ENCODE data around the gene PADI1. TPM values are rescaled to one million over a fixed set of nuclear protein-coding genes. Genes with fewer than 3 reads are reported as not detected.

Gene PADI1
- total RNA-seq, 1 experiment from 2014 or later = 0.37 TPM

DNA sequence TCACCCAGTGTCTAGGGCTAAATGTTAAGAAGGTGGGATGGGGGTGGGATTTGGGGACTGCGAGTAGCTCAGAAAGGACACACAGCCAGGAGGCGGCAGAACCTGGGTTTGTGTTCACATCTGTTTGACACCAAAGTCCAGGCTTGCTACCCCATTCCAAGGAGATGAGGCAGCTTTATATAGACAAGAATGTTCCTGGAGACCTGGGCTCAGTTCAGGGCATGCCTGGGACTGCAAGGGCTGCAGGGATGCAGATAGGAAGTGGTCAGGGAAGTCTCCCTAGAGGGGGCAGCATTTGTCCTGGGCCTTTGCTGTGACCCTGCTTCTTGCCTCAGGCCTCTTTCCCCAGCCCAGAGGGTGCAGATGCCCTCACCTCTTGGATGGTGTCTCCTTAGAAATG lies 60.2 kb downstream of the PADI1 start:
- no peak overlapping the region for H3K4me3 ChIP-seq (replicated peaks in 1 of 2; ENCODE audit: low read depth in 1 of 2, low read length in 2 of 2)
- peaks cover 0 to under 1% of the 10 kb centered on the region in 2 experiments; a peak in 2 of 4 replicates for H3K4me1 ChIP-seq (ENCODE audit: control insufficient read depth in 1 of 2, insufficient read depth in 2 of 2, low read length in 2 of 2)
- H3K27me3 ChIP-seq (ENCODE audit: insufficient read depth, low read length) = no peaks in the 10 kb centered on the region
- no peak overlapping the region for H3K27ac ChIP-seq (ENCODE audit: low read depth, low read length)
- H2AFZ ChIP-seq (ENCODE audit: low read depth, low read length, poor library complexity, severe bottlenecking) = no peak overlapping the region
- no peak for DNase-seq (ENCODE audit: low read depth, low spot score)
- no peak for TF ChIP-seq ZFX (IDR thresholded peaks at IDR 0.05)
- TF ChIP-seq SP1 (IDR thresholded peaks at IDR 0.05; ENCODE audit: low read depth) = no peak
- TF ChIP-seq, protein P1, sequence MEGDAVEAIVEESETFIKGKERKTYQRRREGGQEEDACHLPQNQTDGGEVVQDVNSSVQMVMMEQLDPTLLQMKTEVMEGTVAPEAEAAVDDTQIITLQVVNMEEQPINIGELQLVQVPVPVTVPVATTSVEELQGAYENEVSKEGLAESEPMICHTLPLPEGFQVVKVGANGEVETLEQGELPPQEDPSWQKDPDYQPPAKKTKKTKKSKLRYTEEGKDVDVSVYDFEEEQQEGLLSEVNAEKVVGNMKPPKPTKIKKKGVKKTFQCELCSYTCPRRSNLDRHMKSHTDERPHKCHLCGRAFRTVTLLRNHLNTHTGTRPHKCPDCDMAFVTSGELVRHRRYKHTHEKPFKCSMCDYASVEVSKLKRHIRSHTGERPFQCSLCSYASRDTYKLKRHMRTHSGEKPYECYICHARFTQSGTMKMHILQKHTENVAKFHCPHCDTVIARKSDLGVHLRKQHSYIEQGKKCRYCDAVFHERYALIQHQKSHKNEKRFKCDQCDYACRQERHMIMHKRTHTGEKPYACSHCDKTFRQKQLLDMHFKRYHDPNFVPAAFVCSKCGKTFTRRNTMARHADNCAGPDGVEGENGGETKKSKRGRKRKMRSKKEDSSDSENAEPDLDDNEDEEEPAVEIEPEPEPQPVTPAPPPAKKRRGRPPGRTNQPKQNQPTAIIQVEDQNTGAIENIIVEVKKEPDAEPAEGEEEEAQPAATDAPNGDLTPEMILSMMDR (IDR thresholded peaks at IDR 0.05 in 2 of 3, conservative IDR thresholded peaks at IDR 0.05 in 1 of 3; ENCODE audit: borderline replicate concordance in 1 of 3, insufficient read depth in 1 of 3, low read depth in 2 of 3, low read length in 2 of 3) = no peak
- TF ChIP-seq, protein P2, sequence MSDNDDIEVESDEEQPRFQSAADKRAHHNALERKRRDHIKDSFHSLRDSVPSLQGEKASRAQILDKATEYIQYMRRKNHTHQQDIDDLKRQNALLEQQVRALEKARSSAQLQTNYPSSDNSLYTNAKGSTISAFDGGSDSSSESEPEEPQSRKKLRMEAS (IDR thresholded peaks at IDR 0.05) = no peak
- ChIA-PET RAD21 (ENCODE audit: low non-redundant PET in 1 of 2, low total read pairs in 2 of 2, uncharacterized antibody in 2 of 2, unreplicated experiment in 2 of 2) (no interaction called here), CTCF (no interaction called here), POLR2A (no interaction called here)
- H3K4me2 ChIP-seq (ENCODE audit: low read length) = no peak overlapping the region
- no peak overlapping the region for H3K9ac ChIP-seq (ENCODE audit: low read length)
- H3K36me3 ChIP-seq (ENCODE audit: control insufficient read depth in 1 of 2, insufficient read depth in 2 of 2, low read length in 2 of 2) = no peaks in the 10 kb centered on the region
- intact Hi-C loops (cut with micrococcal nuclease) = no loop called here
- BruUV-seq (replicated peaks) = no TSS peak
- H3K79me2 ChIP-seq (ENCODE audit: insufficient read depth, low read length) = no peaks in the 10 kb centered on the region
- H4K20me1 ChIP-seq (ENCODE audit: insufficient read depth) = no peaks in the 10 kb centered on the region
- ATAC-seq = peak; percentile 69
- H3K9me3 ChIP-seq (ENCODE audit: control insufficient read depth in 1 of 2, insufficient read depth in 1 of 2, low read depth in 1 of 2, low read length in 2 of 2) = no peaks in the 10 kb centered on the region
- H3K9me2 ChIP-seq (ENCODE audit: insufficient read depth) = no peaks in the 10 kb centered on the region

DNA sequence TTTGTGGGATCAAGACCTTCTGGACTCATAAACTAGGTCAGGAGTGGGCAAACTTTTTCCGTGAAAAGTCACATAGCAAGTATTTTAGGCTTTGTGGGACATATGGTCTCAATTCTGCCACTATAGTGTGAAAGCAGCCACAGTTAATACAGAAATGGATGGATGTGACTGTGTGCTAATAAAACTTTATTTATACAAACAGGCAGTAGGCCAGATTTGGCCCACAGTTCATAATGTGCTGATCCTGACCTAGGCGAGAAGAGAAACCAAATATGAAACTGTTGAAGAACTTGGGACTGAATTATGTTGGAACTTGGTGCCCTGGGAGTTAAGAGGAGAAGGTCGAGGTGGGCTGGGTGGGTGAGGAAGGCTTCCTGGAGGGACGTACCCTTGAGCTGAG lies 61.0 kb downstream of the PADI1 start:
- intact Hi-C loops (cut with micrococcal nuclease) = no loop called here
- POLR2A ChIA-PET = no interaction called here
- no peaks in the 10 kb centered on the region for H3K79me2 ChIP-seq (ENCODE audit: insufficient read depth, low read length)
- no peaks in the 10 kb centered on the region for H3K27me3 ChIP-seq (ENCODE audit: insufficient read depth, low read length)
- no peaks in the 10 kb centered on the region for H3K9me2 ChIP-seq (ENCODE audit: insufficient read depth)
- H2AFZ ChIP-seq (ENCODE audit: low read depth, low read length, poor library complexity, severe bottlenecking) = no peak overlapping the region
- H3K36me3 ChIP-seq (ENCODE audit: control insufficient read depth in 1 of 2, insufficient read depth in 2 of 2, low read length in 2 of 2) = no peaks in the 10 kb centered on the region
- H3K9me3 ChIP-seq (ENCODE audit: control insufficient read depth in 1 of 2, insufficient read depth in 1 of 2, low read depth in 1 of 2, low read length in 2 of 2) = no peaks in the 10 kb centered on the region
- no peak for DNase-seq (ENCODE audit: low read depth, low spot score)
- no peak for TF ChIP-seq RAD21 (IDR thresholded peaks at IDR 0.05; ENCODE audit: low read depth)
- TF ChIP-seq FOSL1 (IDR thresholded peaks at IDR 0.05; ENCODE audit: low read depth) = no peak
- TF ChIP-seq ELF1 (IDR thresholded peaks at IDR 0.05; ENCODE audit: borderline replicate concordance, low read depth) = no peak
- no peak for TF ChIP-seq POLR2AphosphoS5 (IDR thresholded peaks at IDR 0.05; ENCODE audit: low read depth, low read length)
- no peak for TF ChIP-seq SRF (IDR thresholded peaks at IDR 0.05; ENCODE audit: low read depth)
- TF ChIP-seq EGR1 (IDR thresholded peaks at IDR 0.05; ENCODE audit: low read depth) = no peak
- TF ChIP-seq, protein P3, sequence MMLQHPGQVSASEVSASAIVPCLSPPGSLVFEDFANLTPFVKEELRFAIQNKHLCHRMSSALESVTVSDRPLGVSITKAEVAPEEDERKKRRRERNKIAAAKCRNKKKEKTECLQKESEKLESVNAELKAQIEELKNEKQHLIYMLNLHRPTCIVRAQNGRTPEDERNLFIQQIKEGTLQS (IDR thresholded peaks at IDR 0.05) = no peak
- no peak for TF ChIP-seq EZH2 (IDR thresholded peaks at IDR 0.05)
- no peak for TF ChIP-seq TCF7L2 (IDR thresholded peaks at IDR 0.05; ENCODE audit: borderline replicate concordance, extremely low read depth, insufficient read depth, insufficient read length)
- no peak for TF ChIP-seq POLR2A (IDR thresholded peaks at IDR 0.05; ENCODE audit: borderline replicate concordance, extremely low read depth, insufficient read depth, insufficient read length)
- TF ChIP-seq ZFX (IDR thresholded peaks at IDR 0.05) = no peak
- TF ChIP-seq SIN3A (IDR thresholded peaks at IDR 0.05; ENCODE audit: low read depth) = no peak
- no peak for TF ChIP-seq CEBPB (IDR thresholded peaks at IDR 0.05; ENCODE audit: low read depth)
- TF ChIP-seq SP1 (IDR thresholded peaks at IDR 0.05; ENCODE audit: low read depth) = no peak
- H3K4me3 ChIP-seq (replicated peaks in 1 of 2; ENCODE audit: low read depth in 1 of 2, low read length in 2 of 2) = no peak overlapping the region
- no peak overlapping the region for H3K4me2 ChIP-seq (ENCODE audit: low read length)
- CTCF ChIA-PET = no interaction called here
- ATAC-seq = no peak
- no peak overlapping the region for H3K9ac ChIP-seq (ENCODE audit: low read length)
- BruUV-seq (replicated peaks) = no TSS peak
- RAD21 ChIA-PET (ENCODE audit: low non-redundant PET in 1 of 2, low total read pairs in 2 of 2, uncharacterized antibody in 2 of 2, unreplicated experiment in 2 of 2) = no interaction called here
- no peak overlapping the region for H3K27ac ChIP-seq (ENCODE audit: low read depth, low read length)
- H4K20me1 ChIP-seq (ENCODE audit: insufficient read depth) = no peaks in the 10 kb centered on the region
- no peaks in the 10 kb centered on the region for H3K4me1 ChIP-seq (ENCODE audit: control insufficient read depth in 1 of 2, insufficient read depth in 2 of 2, low read length in 2 of 2)
